Tongue (tissue), 2 donors: ENCODE measurements around the gene ZC3H11A. TPM values are rescaled to one million over a fixed set of nuclear protein-coding genes. Genes with fewer than 3 reads are reported as not detected.
"Not testable (repeated sequence)": the region's sequence is repeated elsewhere in the genome, so short reads cannot be mapped to it uniquely, and the experiment has no call there.

ENCODE experiments used
- DNase-seq: peaks from one replicate; pipeline ENCODE4 v3.0.0-alpha.2; 2015
- total RNA-seq: library from RNA; depleted of rRNA; stranded (reverse); fragments of >200 nt; gene quantifications from one replicate; pipeline ENCODE4 v1.2.3, GENCODE V29; 2014

Gene ZC3H11A
- total RNA-seq: 122 TPM

GRCh38 chr1:203795441-203796235, at the start of gene ZC3H11A, which contains the start of gene ZBED6:
Gene ZC3H11A, plus strand, starts transcription at chr1:203795623. Its CDS starts 21,448 bp downstream, at chr1:203817071.
Gene ZBED6, plus strand, starts transcription at chr1:203795623. Its CDS starts 1,900 bp downstream, at chr1:203797523.
- DNase-seq: peak; percentile 100

- DNase-seq: no peak
These were observed 49.1 kb upstream of the ZC3H11A start for GRCh38 chr1:203746281-203746680.

GRCh38 chr1:203751051-203751450, 44.4 kb upstream of the ZC3H11A start:
- peak; percentile 61 for DNase-seq

- DNase-seq: not testable (repeated sequence)
These were observed 43.6 kb upstream of the ZC3H11A start for GRCh38 chr1:203751618-203752361.

GRCh38 chr1:203754455-203754864, 41.0 kb upstream of the ZC3H11A start:
- DNase-seq: peak; percentile 29

- no peak for DNase-seq
These were observed 39.4 kb upstream of the ZC3H11A start for GRCh38 chr1:203756036-203756435.

GRCh38 chr1:203758749-203759148, 36.7 kb upstream of the ZC3H11A start:
- not testable (repeated sequence) for DNase-seq

GRCh38 chr1:203760506-203760905, 34.9 kb upstream of the ZC3H11A start:
- no peak for DNase-seq

- DNase-seq: not testable (repeated sequence)
These were observed 33.5 kb upstream of the ZC3H11A start for GRCh38 chr1:203761958-203762357.

GRCh38 chr1:203763505-203763904, 31.9 kb upstream of the ZC3H11A start:
- no peak for DNase-seq

GRCh38 chr1:203764105-203765028, 31.1 kb upstream of the ZC3H11A start:
- no peak for DNase-seq

- DNase-seq: no peak
These were observed 30.2 kb upstream of the ZC3H11A start, which contains the start of gene LAX1 for GRCh38 chr1:203765029-203765837. Gene LAX1, plus strand, starts transcription at chr1:203765183. Its CDS starts 383 bp downstream, at chr1:203765566.

GRCh38 chr1:203768256-203768655, 27.2 kb upstream of the ZC3H11A start:
- no peak for DNase-seq

- DNase-seq: peak; percentile 89
These were observed 25.7 kb upstream of the ZC3H11A start for GRCh38 chr1:203769505-203770343.

GRCh38 chr1:203771901-203772301, 23.5 kb upstream of the ZC3H11A start:
- DNase-seq: peak; percentile 43

GRCh38 chr1:203772836-203773235, 22.6 kb upstream of the ZC3H11A start:
- DNase-seq: no peak

- DNase-seq: no peak
These were observed 18.8 kb upstream of the ZC3H11A start for GRCh38 chr1:203776636-203777035.

- DNase-seq: no peak
These were observed 17.8 kb upstream of the ZC3H11A start for GRCh38 chr1:203777596-203777995.

GRCh38 chr1:203778146-203778545, 17.3 kb upstream of the ZC3H11A start:
- DNase-seq: no peak

- DNase-seq: no peak
These were observed 16.6 kb upstream of the ZC3H11A start for GRCh38 chr1:203778789-203779188.
